ENCODE data around the gene SUCNR1.

GRCh38 chr3:151843275-151843674 lies 30.2 kb upstream of the SUCNR1 start:
- TF ChIP-seq CTCF (IDR thresholded peaks at IDR 0.05) (no peak), ZFX (IDR thresholded peaks at IDR 0.05; ENCODE audit: borderline replicate concordance) (no peak)
